ENCODE measurements around the gene AMPD1. TPM values are rescaled to one million over a fixed set of nuclear protein-coding genes. Genes with fewer than 3 reads are reported as not detected.

The AMPD1 gene
- total RNA-seq, result not detected

DNA sequence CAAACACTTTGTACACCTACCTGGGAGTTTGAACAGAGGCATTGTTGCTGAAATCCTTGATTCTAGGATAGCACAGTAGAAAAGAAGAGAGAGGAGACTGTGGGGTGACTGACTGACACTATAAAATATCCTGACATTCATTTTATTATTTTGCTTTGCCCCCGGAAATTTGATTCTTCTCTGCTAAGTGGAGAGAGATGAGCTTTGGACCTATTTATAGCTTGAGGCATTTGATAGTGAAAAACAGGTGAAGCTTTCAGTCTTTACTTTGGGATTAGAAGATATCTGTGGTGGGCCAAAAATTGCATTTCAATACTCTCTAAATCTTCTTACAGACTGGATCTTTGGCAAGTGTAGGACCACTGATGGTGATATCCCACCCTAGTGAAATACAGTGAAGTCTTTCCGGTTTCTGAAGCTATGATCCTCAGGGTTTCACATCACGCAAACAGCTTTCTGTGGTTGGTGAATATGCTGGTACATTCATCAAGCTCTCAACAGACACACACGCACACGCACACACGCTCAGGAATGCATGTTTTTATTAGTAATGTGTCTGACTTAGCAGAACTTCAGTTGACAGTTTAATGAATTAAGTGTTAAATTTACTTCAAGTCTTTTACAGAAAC is at the start of gene AMPD1:
Gene AMPD1, minus strand, starts transcription at position 117 of the 629 bp plus-strand sequence. Its CDS starts 75 bp downstream, at position 42.
- DNase-seq (ENCODE audit: low spot score), result no peak
- TF ChIP-seq, protein P1, sequence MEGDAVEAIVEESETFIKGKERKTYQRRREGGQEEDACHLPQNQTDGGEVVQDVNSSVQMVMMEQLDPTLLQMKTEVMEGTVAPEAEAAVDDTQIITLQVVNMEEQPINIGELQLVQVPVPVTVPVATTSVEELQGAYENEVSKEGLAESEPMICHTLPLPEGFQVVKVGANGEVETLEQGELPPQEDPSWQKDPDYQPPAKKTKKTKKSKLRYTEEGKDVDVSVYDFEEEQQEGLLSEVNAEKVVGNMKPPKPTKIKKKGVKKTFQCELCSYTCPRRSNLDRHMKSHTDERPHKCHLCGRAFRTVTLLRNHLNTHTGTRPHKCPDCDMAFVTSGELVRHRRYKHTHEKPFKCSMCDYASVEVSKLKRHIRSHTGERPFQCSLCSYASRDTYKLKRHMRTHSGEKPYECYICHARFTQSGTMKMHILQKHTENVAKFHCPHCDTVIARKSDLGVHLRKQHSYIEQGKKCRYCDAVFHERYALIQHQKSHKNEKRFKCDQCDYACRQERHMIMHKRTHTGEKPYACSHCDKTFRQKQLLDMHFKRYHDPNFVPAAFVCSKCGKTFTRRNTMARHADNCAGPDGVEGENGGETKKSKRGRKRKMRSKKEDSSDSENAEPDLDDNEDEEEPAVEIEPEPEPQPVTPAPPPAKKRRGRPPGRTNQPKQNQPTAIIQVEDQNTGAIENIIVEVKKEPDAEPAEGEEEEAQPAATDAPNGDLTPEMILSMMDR (IDR thresholded peaks at IDR 0.05), result no peak
- no peak for ATAC-seq (ENCODE audit: low FRiP score)

DNA sequence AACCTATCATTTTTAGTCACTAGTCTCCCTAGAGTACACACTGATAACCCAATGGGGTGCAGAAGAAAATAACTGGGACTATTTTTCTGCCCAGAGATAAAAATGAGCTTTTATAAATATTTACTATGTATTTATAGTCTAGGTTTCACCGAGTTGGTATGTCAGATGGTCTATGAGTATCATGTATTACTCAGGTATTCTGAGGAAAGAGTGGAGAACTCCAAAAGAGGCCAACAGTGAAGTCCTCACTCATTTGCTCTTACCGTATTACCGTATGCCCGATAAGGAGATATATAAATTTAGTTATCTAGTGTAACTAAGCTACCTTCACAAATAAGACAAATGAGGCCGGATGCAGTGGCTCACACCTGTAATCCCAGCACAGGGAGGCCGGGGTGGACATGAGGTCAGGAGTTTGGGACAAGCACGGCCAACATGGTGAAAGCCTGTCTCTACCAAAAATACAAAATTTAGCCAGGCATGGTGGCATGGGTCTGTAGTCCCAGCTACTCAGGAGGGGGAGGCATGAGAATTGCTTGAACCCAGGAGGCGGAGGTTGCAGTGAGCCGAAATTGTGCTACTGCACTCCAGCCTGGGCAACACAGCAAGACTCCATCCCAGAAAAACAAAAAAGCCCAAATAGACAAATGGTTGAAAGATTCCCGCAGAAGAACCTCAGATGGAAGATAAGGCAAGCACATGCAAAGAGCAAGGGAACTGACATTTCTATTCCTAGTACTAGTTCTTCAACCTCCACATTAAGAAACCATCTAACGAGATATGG is 46.8 kb upstream of the AMPD1 start:
- DNase-seq (ENCODE audit: low spot score) (no peak), ATAC-seq (ENCODE audit: low FRiP score) (no peak)
- TF ChIP-seq, protein P1 (IDR thresholded peaks at IDR 0.05), result no peak

DNA sequence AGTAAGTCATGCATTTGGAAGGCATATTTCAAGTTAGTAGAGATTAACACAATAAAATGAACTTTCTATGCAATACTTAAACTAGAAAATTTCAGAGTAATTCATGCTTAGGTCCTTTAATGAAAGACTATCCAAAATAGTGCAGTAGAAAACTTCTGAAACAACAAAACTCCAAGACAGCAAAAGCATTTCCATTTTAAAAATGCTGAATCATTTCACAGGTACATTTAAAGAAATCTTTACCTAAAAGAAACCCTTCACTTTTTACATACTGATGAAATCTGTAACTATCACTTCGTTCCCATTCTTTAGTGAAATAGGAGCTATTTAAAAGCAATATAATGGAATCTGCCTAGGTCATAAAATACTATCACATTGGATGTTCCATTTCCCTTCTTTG is 45.0 kb upstream of the AMPD1 start:
- ATAC-seq (ENCODE audit: low FRiP score) (no peak), DNase-seq (ENCODE audit: low spot score) (no peak)
- TF ChIP-seq, protein P1 (IDR thresholded peaks at IDR 0.05), result no peak

DNA sequence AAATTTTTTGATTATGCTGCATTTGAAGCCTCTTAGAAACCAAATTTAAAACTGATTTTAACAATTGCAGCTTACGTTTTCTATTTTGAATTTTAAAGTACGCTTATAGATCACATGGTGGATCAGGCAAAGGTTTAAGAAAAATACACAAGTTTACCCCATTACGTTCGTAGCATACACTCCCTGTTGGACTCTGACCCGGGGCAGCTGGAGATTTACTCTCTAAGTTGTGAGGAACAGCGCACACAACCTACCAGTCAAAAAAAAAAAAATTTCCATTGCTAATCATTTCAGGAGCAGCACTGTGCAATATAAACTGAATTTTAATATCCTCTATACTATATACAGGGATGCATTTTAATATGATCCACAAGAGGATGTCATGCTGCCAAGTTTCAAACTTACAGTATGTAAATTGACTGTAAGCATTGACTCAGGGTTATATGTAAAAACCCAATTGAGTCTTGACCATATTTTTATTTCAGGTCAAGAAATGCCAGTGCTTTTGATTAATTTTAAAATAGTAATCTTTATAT is 42.0 kb upstream of the AMPD1 start:
- ATAC-seq (ENCODE audit: low FRiP score) (no peak), DNase-seq (ENCODE audit: low spot score) (no peak)
- TF ChIP-seq, protein P1 (IDR thresholded peaks at IDR 0.05), result no peak

DNA sequence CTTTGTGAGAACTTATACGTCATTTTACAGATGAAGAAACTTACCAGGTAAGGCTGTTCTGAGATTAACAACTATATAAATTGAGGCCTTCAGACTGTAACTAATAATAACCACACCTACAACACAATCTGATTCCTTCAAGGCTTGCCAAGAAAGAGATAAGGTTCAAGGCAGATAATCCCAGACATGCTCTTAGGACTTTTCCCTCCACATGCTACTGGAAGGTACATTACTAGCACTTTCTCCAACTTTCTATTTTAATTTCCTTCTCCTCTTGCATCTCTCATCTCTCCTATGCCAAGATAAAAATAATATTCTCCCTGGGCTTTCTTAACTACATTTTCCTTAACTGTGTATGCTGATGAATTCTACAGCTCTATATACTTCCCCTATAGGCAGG is 40.1 kb upstream of the AMPD1 start:
- no peak for ATAC-seq (ENCODE audit: low FRiP score)
- no peak for DNase-seq (ENCODE audit: low spot score)
- TF ChIP-seq, protein P1 (IDR thresholded peaks at IDR 0.05), result no peak

DNA sequence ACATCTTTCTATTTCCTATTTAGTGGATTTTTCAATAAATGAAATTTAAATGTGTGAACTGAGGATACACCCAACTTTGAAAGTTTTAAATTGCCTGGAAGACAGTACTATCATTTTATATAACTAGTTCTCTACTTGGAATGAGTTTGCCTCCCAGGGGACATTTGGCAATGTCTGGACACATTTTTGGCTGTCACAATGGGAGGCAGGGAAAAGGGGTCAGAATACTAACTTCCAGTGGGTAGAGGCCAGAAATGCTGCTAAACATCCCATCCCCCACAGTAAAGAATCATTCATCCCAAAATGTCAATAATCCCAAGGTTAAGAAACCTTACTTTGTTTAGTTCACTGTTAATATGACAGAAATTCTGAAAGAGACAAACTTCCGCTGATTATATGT is 34.4 kb upstream of the AMPD1 start:
- DNase-seq (ENCODE audit: low spot score) (no peak), ATAC-seq (ENCODE audit: low FRiP score) (no peak)
- TF ChIP-seq, protein P1 (IDR thresholded peaks at IDR 0.05), result no peak
